Ovary (tissue), 3 donors: ENCODE measurements around the gene FOLR3.

Source experiments
- POLR2A ChIP-seq: fragments of 450-650 bp; IDR thresholded peaks from one replicate; pipeline ENCODE4 v1.6.1; 2017; ENCODE audit warnings: antibody characterized with exemption, mild to moderate bottlenecking, moderate library complexity
- TF ChIP-seq, protein P1 (sequence below), 3 donors: fragments of 450-650 bp in 2 of 3; fragments of 200-600 bp in 1 of 3; IDR thresholded peaks; one replicate each; pipeline versions ENCODE4 v1.5.1 to v1.8.0; 2016 to 2022; ENCODE audit warnings: antibody characterized with exemption in 3 of 3, mild to moderate bottlenecking in 1 of 3
- donor health status: DM: no; HTN: no; CAD: no.

DNA sequence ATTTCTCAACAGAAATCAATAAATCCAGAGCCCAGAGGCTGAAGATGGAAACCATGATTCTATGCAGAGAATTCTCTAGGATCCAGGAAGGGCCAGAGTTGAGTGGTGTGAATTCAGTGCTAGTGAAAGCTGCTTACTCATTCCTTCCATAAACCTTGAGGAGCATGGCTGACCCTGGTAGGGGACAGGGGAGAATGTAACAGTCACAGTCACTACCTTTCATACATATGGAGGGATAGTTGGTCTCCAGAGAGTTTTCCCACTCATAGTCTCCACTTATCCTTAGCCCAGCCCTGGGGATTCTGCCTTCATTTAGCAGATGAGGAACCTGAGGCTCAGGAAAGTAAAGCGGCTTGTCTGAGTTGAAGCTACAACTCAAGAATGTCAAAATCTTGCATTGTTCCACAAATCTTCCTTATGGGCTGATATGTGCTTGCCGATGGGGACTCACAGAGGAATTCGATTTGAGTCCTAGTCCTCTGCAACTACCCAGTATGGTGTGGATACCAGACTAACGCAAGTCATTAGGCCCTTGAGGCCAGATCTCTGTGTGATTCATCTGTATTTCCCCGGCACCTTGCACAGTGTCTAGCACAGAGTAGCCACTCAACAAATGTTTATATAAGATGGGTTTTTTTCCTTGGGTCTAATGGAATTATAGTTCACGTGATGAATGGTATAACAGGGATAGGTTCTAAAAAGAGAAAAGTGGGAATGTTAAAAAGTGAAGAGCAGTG is 19.3 kb upstream of the FOLR3 start:
- TF ChIP-seq, protein P1, sequence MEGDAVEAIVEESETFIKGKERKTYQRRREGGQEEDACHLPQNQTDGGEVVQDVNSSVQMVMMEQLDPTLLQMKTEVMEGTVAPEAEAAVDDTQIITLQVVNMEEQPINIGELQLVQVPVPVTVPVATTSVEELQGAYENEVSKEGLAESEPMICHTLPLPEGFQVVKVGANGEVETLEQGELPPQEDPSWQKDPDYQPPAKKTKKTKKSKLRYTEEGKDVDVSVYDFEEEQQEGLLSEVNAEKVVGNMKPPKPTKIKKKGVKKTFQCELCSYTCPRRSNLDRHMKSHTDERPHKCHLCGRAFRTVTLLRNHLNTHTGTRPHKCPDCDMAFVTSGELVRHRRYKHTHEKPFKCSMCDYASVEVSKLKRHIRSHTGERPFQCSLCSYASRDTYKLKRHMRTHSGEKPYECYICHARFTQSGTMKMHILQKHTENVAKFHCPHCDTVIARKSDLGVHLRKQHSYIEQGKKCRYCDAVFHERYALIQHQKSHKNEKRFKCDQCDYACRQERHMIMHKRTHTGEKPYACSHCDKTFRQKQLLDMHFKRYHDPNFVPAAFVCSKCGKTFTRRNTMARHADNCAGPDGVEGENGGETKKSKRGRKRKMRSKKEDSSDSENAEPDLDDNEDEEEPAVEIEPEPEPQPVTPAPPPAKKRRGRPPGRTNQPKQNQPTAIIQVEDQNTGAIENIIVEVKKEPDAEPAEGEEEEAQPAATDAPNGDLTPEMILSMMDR (IDR thresholded peaks at IDR 0.05) = no peak
- TF ChIP-seq POLR2A = no peak
